Activated B cell treated with CpG ODN at 0.5 μM for 24 hours (primary cell): ENCODE data around the gene ERMARD. TPM values are rescaled to one million over a fixed set of nuclear protein-coding genes. Genes with fewer than 3 reads are reported as not detected.

ENCODE experiments used
- ATAC-seq: fragments of 200-7000 bp; cut with Tn5 transposase; one replicate; pipeline ENCODE4 v1.10.0; 2021; ENCODE audit warnings: low read depth, mild to moderate bottlenecking, moderate library complexity
- CTCF ChIA-PET: fragments of 350-600 bp; sonication (Branson Sonifier 250); formaldehyde crosslinking; loops from one replicate; lab custom pipeline; 2021; ENCODE audit warnings: antibody characterized with exemption; lab: Charles Lee
- POLR2A ChIA-PET: fragments of 350-600 bp; sonication (Branson Sonifier 250); formaldehyde crosslinking; loops from one replicate; lab custom pipeline; 2021; ENCODE audit warnings: antibody characterized with exemption; lab: Charles Lee
- DNase-seq: peaks from one replicate; pipeline ENCODE4 v3.0.0; 2022
- H3K27ac Mint-ChIP-seq: one replicate; pipeline ENCODE4 v1.8.0; 2020; ENCODE audit warnings: mixed read lengths
- H3K27me3 Mint-ChIP-seq: one replicate; pipeline ENCODE4 v1.8.0; 2021; ENCODE audit warnings: mixed read lengths
- H3K36me3 Mint-ChIP-seq: one replicate; pipeline ENCODE4 v1.8.0; 2021; ENCODE audit warnings: low read depth, mixed read lengths
- H3K4me1 Mint-ChIP-seq: one replicate; pipeline ENCODE4 v1.8.0; 2021; ENCODE audit warnings: mixed read lengths
- H3K4me3 Mint-ChIP-seq: one replicate; pipeline ENCODE4 v1.8.0; 2020; ENCODE audit warnings: mild to moderate bottlenecking, mixed read lengths
- H3K9me3 Mint-ChIP-seq: one replicate; pipeline ENCODE4 v1.8.0; 2020; ENCODE audit warnings: mixed read lengths
- CTCF ChIP-seq: fragments of 200-600 bp; IDR thresholded peaks from one replicate; pipeline ENCODE4 v1.8.0; 2022; ENCODE audit warnings: antibody characterized with exemption, mild to moderate bottlenecking
- intact Hi-C: fragments of 100-400 bp; cut with micrococcal nuclease; formaldehyde crosslinking; loops from one replicate; pipeline ENCODE4 v1.15.1; 2024
- total RNA-seq: library from RNA; stranded (reverse); gene quantifications from 2 replicates; pipeline ENCODE4 v1.2.3, GENCODE V29; 2022

Gene ERMARD
- 33.5 and 45.4 TPM in 2 replicates for total RNA-seq

- ChIA-PET POLR2A (interaction anchor here (0.6 to 3.9 kb wide), 10 partner anchors 10 to 832 kb away, joined by 3 to 55 read pairs (median 8); partner anchors contain the start of genes C6orf120, PDCD2, PHF10 and PSMB1), CTCF (interaction anchor here (1.7 kb wide), 1 partner anchor 50 kb away, joined by 3 read pairs; no protein-coding TSS in a partner anchor)
- peak within 1 kb of the TSS; percentile 95 for H3K4me3 Mint-ChIP-seq
- intact Hi-C loops: loop anchor here (1.0 to 5.0 kb wide), 6 partner anchors 27 to 833 kb away; partner anchors contain the start of genes C6orf120, FAM120B, PDCD2 and PHF10
- peaks cover 14% of the 10 kb centered on the region for H3K36me3 Mint-ChIP-seq
- peaks cover 30% of the 10 kb centered on the region for H3K4me1 Mint-ChIP-seq
- no peak for TF ChIP-seq CTCF
- peak; percentile 98 for DNase-seq
- peak within 1 kb of the TSS; percentile 97 for H3K27ac Mint-ChIP-seq
- peak; percentile 93 for ATAC-seq
- H3K27me3 Mint-ChIP-seq: no peaks in the 10 kb centered on the region
- H3K9me3 Mint-ChIP-seq: peaks cover 5% of the 10 kb centered on the region
These were observed at the start of gene ERMARD, which contains the start of gene DYNLT2 for GRCh38 chr6:169751242-169752073. Gene ERMARD (plus strand): TSS chr6:169751622. CDS start chr6:169751658, 36 bp downstream. Gene DYNLT2 (minus strand): TSS chr6:169751572. CDS start chr6:169751458, 114 bp downstream.

GRCh38 chr6:169701954-169702839, 49.2 kb upstream of the ERMARD start, which contains the start of the genes C6orf120 and WDR27:
Gene C6orf120 (plus strand): TSS chr6:169702126. CDS start chr6:169702460, 334 bp downstream.
Gene WDR27 (minus strand): TSS chr6:169702029. CDS start chr6:169689005, 13,024 bp downstream.
- Mint-ChIP-seq H3K36me3 (peaks cover 39% of the 10 kb centered on the region), H3K27me3 (no peaks in the 10 kb centered on the region), H3K27ac (peak within 1 kb of the TSS; percentile 88), H3K4me3 (peak within 1 kb of the TSS; percentile 92), H3K4me1 (peaks cover 51% of the 10 kb centered on the region), H3K9me3 (no peaks in the 10 kb centered on the region)
- ATAC-seq (peak; percentile 87), DNase-seq (peak; percentile 96)
- TF ChIP-seq CTCF: no peak
- intact Hi-C loops: loop anchor here (1.0 to 5.0 kb wide), 9 partner anchors 21 to 882 kb away; partner anchors contain the start of genes DLL1, DYNLT2, ERMARD and FAM120B
- POLR2A ChIA-PET: interaction anchor here (0.7 to 3.9 kb wide), 11 partner anchors 10 to 882 kb away, joined by 3 to 64 read pairs (median 6); partner anchors contain the start of genes DYNLT2, ERMARD, PDCD2 and PHF10
- CTCF ChIA-PET: interaction anchor here (1.0 to 1.7 kb wide), 3 partner anchors 16 to 47 kb away, joined by 3 to 6 read pairs (median 3); no protein-coding TSS in a partner anchor

GRCh38 chr6:169702840-169703246, 48.6 kb upstream of the ERMARD start:
- ChIA-PET POLR2A (interaction anchor here (0.5 to 3.9 kb wide), 8 partner anchors 16 to 850 kb away, joined by 3 to 64 read pairs (median 14); partner anchors contain the start of genes DYNLT2, ERMARD, PHF10 and PSMB1), CTCF (interaction anchor here (1.7 kb wide), 1 partner anchor 20 kb away, joined by 6 read pairs; no protein-coding TSS in a partner anchor)
- peaks cover 35% of the 10 kb centered on the region for H3K36me3 Mint-ChIP-seq
- H3K27me3 Mint-ChIP-seq: no peaks in the 10 kb centered on the region
- DNase-seq (no peak), ATAC-seq (no peak)
- peaks cover 52% of the 10 kb centered on the region for H3K4me1 Mint-ChIP-seq
- H3K27ac Mint-ChIP-seq: peak overlapping the region; percentile 83
- no peak for TF ChIP-seq CTCF
- intact Hi-C loops: loop anchor here (1.0 to 5.0 kb wide), 8 partner anchors 20 to 881 kb away; partner anchors contain the start of genes DLL1, DYNLT2, ERMARD and FAM120B
- peak overlapping the region; percentile 86 for H3K4me3 Mint-ChIP-seq
- H3K9me3 Mint-ChIP-seq: no peaks in the 10 kb centered on the region

- ATAC-seq (no peak), DNase-seq (no peak)
- H3K36me3 Mint-ChIP-seq: peaks cover 55% of the 10 kb centered on the region
- no peak overlapping the region for H3K4me3 Mint-ChIP-seq
- CTCF ChIA-PET: interaction anchor here (1.4 kb wide), 1 partner anchor 16 kb away, joined by 3 read pairs; no protein-coding TSS in a partner anchor
- H3K27me3 Mint-ChIP-seq: no peaks in the 10 kb centered on the region
- no peak for TF ChIP-seq CTCF
- peaks cover 52% of the 10 kb centered on the region for H3K4me1 Mint-ChIP-seq
- intact Hi-C loops: no loop called here
- H3K9me3 Mint-ChIP-seq: no peaks in the 10 kb centered on the region
- no peak overlapping the region for H3K27ac Mint-ChIP-seq
- POLR2A ChIA-PET: interaction anchor here (0.6 kb wide), 1 partner anchor 25 kb away, joined by 3 read pairs; no protein-coding TSS in a partner anchor
These were observed 43.6 kb upstream of the ERMARD start for GRCh38 chr6:169707772-169708171.
